ENCODE results near the gene SEMA3D. TPM values are rescaled to one million over a fixed set of nuclear protein-coding genes. Genes with fewer than 3 reads are reported as not detected.

The SEMA3D gene
- total and polyA plus RNA-seq, 2 of the 13 experiments (the other 11 are each of a cell fraction or from before 2014, with no cell fraction given) = 0.07 TPM; not detected in 1

DNA sequence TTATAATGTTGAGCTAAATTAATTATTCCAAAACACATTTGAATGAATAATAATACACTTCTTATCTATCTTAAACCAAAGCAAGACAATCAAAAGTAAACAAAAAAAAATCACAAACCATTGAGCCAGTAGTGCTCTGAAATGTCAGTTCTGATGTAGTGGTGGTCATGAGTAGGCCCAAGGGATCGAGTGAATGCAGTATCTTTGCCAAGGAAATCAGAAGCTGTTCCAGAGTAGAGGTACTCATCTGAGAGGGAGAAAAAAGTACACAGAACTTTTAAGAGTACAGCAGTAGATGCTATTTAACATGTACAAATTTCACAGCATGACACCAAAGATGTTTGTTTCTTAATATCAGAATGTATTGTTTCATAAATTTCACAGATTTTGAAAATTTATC, 121.5 kb downstream of the SEMA3D start:
- DNase-seq (ENCODE audit: low spot score) (no peak), FAIRE-seq (no peak), ATAC-seq (no peak)
- H2AFZ ChIP-seq (ENCODE audit: low read length) = no peak overlapping the region
- ChIA-PET CTCF (ENCODE audit: low intra/inter-chr PET ratio, low total read pairs) (no interaction called here), POLR2A (no interaction called here)
- no peaks in the 10 kb centered on the region for H3K79me2 ChIP-seq (ENCODE audit: insufficient read depth, low read length)
- H3K9me3 ChIP-seq (ENCODE audit: low read length) = no peaks in the 10 kb centered on the region
- H3K4me2 ChIP-seq (ENCODE audit: low read depth, low read length) = no peak overlapping the region
- no peak overlapping the region for H3K4me3 ChIP-seq (replicated peaks in 1 of 3; ENCODE audit: insufficient read depth in 1 of 3, low read depth in 2 of 3, low read length in 3 of 3)
- BruUV-seq (replicated peaks) = no TSS peak
- 0% methylated on average over 1 of the region's 1 CpG for WGBS (ENCODE audit: low lambda C conversion rate)
- TF ChIP-seq, protein P1, sequence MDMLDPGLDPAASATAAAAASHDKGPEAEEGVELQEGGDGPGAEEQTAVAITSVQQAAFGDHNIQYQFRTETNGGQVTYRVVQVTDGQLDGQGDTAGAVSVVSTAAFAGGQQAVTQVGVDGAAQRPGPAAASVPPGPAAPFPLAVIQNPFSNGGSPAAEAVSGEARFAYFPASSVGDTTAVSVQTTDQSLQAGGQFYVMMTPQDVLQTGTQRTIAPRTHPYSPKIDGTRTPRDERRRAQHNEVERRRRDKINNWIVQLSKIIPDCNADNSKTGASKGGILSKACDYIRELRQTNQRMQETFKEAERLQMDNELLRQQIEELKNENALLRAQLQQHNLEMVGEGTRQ (IDR thresholded peaks at IDR 0.05; ENCODE audit: low read depth, low read length) = no peak
- TF ChIP-seq, protein P1 (CRISPR knock-in tag; IDR thresholded peaks at IDR 0.05; ENCODE audit: borderline replicate concordance) = no peak
- TF ChIP-seq ZNF572 (CRISPR knock-in tag; IDR thresholded peaks at IDR 0.05) = no peak
- TF ChIP-seq ZNF776 (CRISPR knock-in tag; IDR thresholded peaks at IDR 0.05) = no peak
- TF ChIP-seq ATM (IDR thresholded peaks at IDR 0.05; ENCODE audit: borderline replicate concordance) = no peak
- TF ChIP-seq ZMAT3 (CRISPR knock-in tag; conservative IDR thresholded peaks at IDR 0.05) = no peak
- TF ChIP-seq GATA4 (IDR thresholded peaks at IDR 0.05; ENCODE audit: borderline replicate concordance, low read depth) = no peak
- H3K9ac ChIP-seq (ENCODE audit: insufficient read depth, low read depth, low read length) = no peak overlapping the region
- H3K27me3 ChIP-seq (ENCODE audit: control insufficient read depth in 1 of 2, insufficient read depth in 2 of 2, low read length in 2 of 2) = no peaks in the 10 kb centered on the region
- in situ Hi-C loops (cut with HindIII; ENCODE audit: extremely low pct_ligation_motif_present, low pct_unique_long_range_greater_than_20kb) = loop anchor here (25.0 kb wide), 1 partner anchor 1397 kb away; no protein-coding TSS in a partner anchor
- no peaks in the 10 kb centered on the region for H4K20me1 ChIP-seq (ENCODE audit: insufficient read depth, low read length)
- H3K27ac ChIP-seq (ENCODE audit: extremely low read length, insufficient read depth, low read length) = no peak overlapping the region
- H3K4me1 ChIP-seq (ENCODE audit: insufficient read depth, low read length) = no peaks in the 10 kb centered on the region
- no peaks in the 10 kb centered on the region for H3K36me3 ChIP-seq (replicated peaks in 1 of 2; ENCODE audit: control insufficient read depth in 1 of 2, insufficient read depth in 2 of 2, low read length in 2 of 2)
- intact Hi-C loops (cut with micrococcal nuclease; ENCODE audit: unreplicated experiment) = no loop called here

DNA sequence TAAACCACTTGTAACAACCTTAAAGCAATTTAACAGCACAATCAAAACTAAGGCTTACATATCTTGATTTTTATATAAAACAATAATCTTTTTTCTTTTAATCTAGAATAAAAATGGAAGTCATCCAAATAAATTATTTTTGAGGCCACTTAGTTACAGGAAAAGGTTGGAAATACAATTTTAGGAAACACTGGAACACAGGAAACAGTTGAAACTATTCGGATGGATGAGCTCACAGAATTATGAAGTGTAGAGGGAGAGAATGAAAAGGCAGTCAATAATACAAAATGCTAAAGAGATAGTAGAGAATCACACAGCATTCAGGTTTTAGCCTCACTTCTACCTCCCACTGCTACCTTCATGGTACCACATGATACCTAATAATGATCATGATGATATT, 124.2 kb downstream of the SEMA3D start:
- H3K27me3 ChIP-seq (ENCODE audit: control insufficient read depth in 1 of 2, insufficient read depth in 2 of 2, low read length in 2 of 2) = no peaks in the 10 kb centered on the region
- no peak overlapping the region for H3K9ac ChIP-seq (ENCODE audit: insufficient read depth, low read depth, low read length)
- BruUV-seq (replicated peaks) = no TSS peak
- no peak overlapping the region for H2AFZ ChIP-seq (ENCODE audit: low read length)
- H3K36me3 ChIP-seq (replicated peaks in 1 of 2; ENCODE audit: control insufficient read depth in 1 of 2, insufficient read depth in 2 of 2, low read length in 2 of 2) = no peaks in the 10 kb centered on the region
- ATAC-seq = no peak
- H3K79me2 ChIP-seq (ENCODE audit: insufficient read depth, low read length) = no peaks in the 10 kb centered on the region
- no peak for TF ChIP-seq KDM4B (CRISPR knock-in tag; IDR thresholded peaks at IDR 0.05)
- no peak for TF ChIP-seq SP2 (CRISPR knock-in tag; IDR thresholded peaks at IDR 0.05)
- no peaks in the 10 kb centered on the region for H4K20me1 ChIP-seq (ENCODE audit: insufficient read depth, low read length)
- H3K9me3 ChIP-seq (ENCODE audit: low read length) = no peaks in the 10 kb centered on the region
- no peak for FAIRE-seq
- DNase-seq (ENCODE audit: low spot score) = no peak
- in situ Hi-C loops (cut with HindIII; ENCODE audit: extremely low pct_ligation_motif_present, low pct_unique_long_range_greater_than_20kb) (loop anchor here (25.0 kb wide), 1 partner anchor 1400 kb away; no protein-coding TSS in a partner anchor), intact Hi-C loops (cut with micrococcal nuclease; ENCODE audit: unreplicated experiment) (no loop called here)
- H3K4me3 ChIP-seq (replicated peaks in 1 of 3; ENCODE audit: insufficient read depth in 1 of 3, low read depth in 2 of 3, low read length in 3 of 3) = no peak overlapping the region
- H3K4me2 ChIP-seq (ENCODE audit: low read depth, low read length) = no peak overlapping the region
- POLR2A ChIA-PET = no interaction called here
- WGBS (ENCODE audit: low lambda C conversion rate) = 0% methylated on average over 1 of the region's 1 CpG
- CTCF ChIA-PET (ENCODE audit: low intra/inter-chr PET ratio, low total read pairs) = no interaction called here
- no peaks in the 10 kb centered on the region for H3K4me1 ChIP-seq (ENCODE audit: insufficient read depth, low read length)
- no peak overlapping the region for H3K27ac ChIP-seq (ENCODE audit: extremely low read length, insufficient read depth, low read length)
